Measurements from ENCODE around the gene HIP1. TPM values are rescaled to one million over a fixed set of nuclear protein-coding genes. Genes with fewer than 3 reads are reported as not detected.

Gene HIP1
- total and polyA plus RNA-seq, 9 of the 15 experiments (the other 6 are each of a cell fraction or from before 2014, with no cell fraction given): 2.4 to 13.7 (median 9.5) TPM

GRCh38 chr7:75662579-75663301, 76.0 kb downstream of the HIP1 start (continued):
- TF ChIP-seq REST (IDR thresholded peaks at IDR 0.05; ENCODE audit: borderline replicate concordance) (no peak), REST (CRISPR knock-in tag; IDR thresholded peaks at IDR 0.05; ENCODE audit: low read depth) (no peak), NR2F6 (CRISPR knock-in tag; IDR thresholded peaks at IDR 0.05) (no peak), MLLT1 (IDR thresholded peaks at IDR 0.05) (no peak), KHSRP (IDR thresholded peaks at IDR 0.05) (no peak), STAT6 (CRISPR knock-in tag; IDR thresholded peaks at IDR 0.05) (0 out of 2 replicates have a peak, but pooled peaks have one; percentile 7), KLF6 (CRISPR knock-in tag; IDR thresholded peaks at IDR 0.05; ENCODE audit: borderline replicate concordance) (no peak), AFF1 (IDR thresholded peaks at IDR 0.05; ENCODE audit: low read depth in 1 of 2, partially characterized antibody in 2 of 2) (no peak), TFAP4 (CRISPR knock-in tag; IDR thresholded peaks at IDR 0.05; ENCODE audit: borderline replicate concordance) (peak; percentile 64; the same call in 1 of the 2 replicates)
